Fibroblast of skin of left quadriceps (primary cell): ENCODE results near the gene RC3H2.

Experiments used
- DNase-seq, 2 experiments: peaks; one replicate each; pipeline ENCODE4 v3.0.0-alpha.2; 2013; ENCODE audit warnings: low read depth in 2 of 2

Gene RC3H2

GRCh38 chr9:122800066-122801060, 104.8 kb downstream of the RC3H2 start, which contains the start of gene OR1K1:
Gene OR1K1 (plus strand): TSS chr9:122800123. CDS start chr9:122800123, 0 bp downstream.
- DNase-seq: no peak

- DNase-seq: no peak
These were observed 107.7 kb downstream of the RC3H2 start for GRCh38 chr9:122797316-122798063.
